Suprapubic skin (tissue), 3 donors: Measurements from ENCODE around the gene PCDHA1.

Source experiments
- CTCF ChIP-seq, 2 donors: fragments of 200-600 bp in 1 of 2; fragments of 450-650 bp in 1 of 2; sonication (generic) in 1 of 2; IDR thresholded peaks; one replicate each; pipeline ENCODE4 v1.5.1; 2016 to 2019; ENCODE audit warnings: antibody characterized with exemption in 2 of 2, mild to moderate bottlenecking in 1 of 2, moderate library complexity in 1 of 2
- POLR2A ChIP-seq, 2 donors: fragments of 450-650 bp; IDR thresholded peaks; one replicate each; pipeline ENCODE4 v1.6.1; 2017; ENCODE audit warnings: antibody characterized with exemption in 2 of 2, mild to moderate bottlenecking in 2 of 2, moderate library complexity in 2 of 2

- TF ChIP-seq POLR2A (IDR thresholded peaks at IDR 0.05) (no peak), CTCF (IDR thresholded peaks at IDR 0.05) (no peak)
Measured at GRCh38 chr5:140823475-140823874, 37.5 kb downstream of the PCDHA1 start.
